Vagina (tissue), 2 donors: ENCODE results near the gene DTX1.

Experiments used
- POLR2A ChIP-seq, 2 donors: fragments of 450-650 bp; IDR thresholded peaks; one replicate each; pipeline ENCODE4 v1.6.1; 2017; ENCODE audit warnings: antibody characterized with exemption in 2 of 2, mild to moderate bottlenecking in 2 of 2, moderate library complexity in 2 of 2
- TF ChIP-seq, protein P1 (sequence below), 3 experiments: fragments of 450-650 bp in 2 of 3; fragments of 200-600 bp in 1 of 3; sonication (generic) in 1 of 3; IDR thresholded peaks; one replicate each; pipeline ENCODE4 v1.5.1; 2017 to 2019; ENCODE audit warnings: antibody characterized with exemption in 3 of 3, mild to moderate bottlenecking in 2 of 3, moderate library complexity in 2 of 3

- no peak for TF ChIP-seq POLR2A (IDR thresholded peaks at IDR 0.05)
- TF ChIP-seq, protein P1, sequence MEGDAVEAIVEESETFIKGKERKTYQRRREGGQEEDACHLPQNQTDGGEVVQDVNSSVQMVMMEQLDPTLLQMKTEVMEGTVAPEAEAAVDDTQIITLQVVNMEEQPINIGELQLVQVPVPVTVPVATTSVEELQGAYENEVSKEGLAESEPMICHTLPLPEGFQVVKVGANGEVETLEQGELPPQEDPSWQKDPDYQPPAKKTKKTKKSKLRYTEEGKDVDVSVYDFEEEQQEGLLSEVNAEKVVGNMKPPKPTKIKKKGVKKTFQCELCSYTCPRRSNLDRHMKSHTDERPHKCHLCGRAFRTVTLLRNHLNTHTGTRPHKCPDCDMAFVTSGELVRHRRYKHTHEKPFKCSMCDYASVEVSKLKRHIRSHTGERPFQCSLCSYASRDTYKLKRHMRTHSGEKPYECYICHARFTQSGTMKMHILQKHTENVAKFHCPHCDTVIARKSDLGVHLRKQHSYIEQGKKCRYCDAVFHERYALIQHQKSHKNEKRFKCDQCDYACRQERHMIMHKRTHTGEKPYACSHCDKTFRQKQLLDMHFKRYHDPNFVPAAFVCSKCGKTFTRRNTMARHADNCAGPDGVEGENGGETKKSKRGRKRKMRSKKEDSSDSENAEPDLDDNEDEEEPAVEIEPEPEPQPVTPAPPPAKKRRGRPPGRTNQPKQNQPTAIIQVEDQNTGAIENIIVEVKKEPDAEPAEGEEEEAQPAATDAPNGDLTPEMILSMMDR (IDR thresholded peaks at IDR 0.05) = no peak
Observed at GRCh38 chr12:113130457-113131135, 74.1 kb downstream of the DTX1 start.
